Loucy (cell line): ENCODE data around the gene TLE3.
A peak's percentile ranks its signal among the peaks of the same experiment; 100 is the strongest.

ENCODE experiments used
- CTCF ChIP-seq: fragments of 200-600 bp; sonication (generic); conservative IDR thresholded peaks from 2 replicates; pipeline ENCODE4 v1.5.1; 2014; ENCODE audit warnings: mild to moderate bottlenecking, antibody characterized with exemption, low read length
- EZH2phosphoT487 ChIP-seq: fragments of 200-600 bp; IDR thresholded peaks from 2 replicates; pipeline ENCODE4 v1.6.1; 2018; ENCODE audit warnings: antibody characterized with exemption, mild to moderate bottlenecking, moderate library complexity, borderline replicate concordance

- TF ChIP-seq CTCF (peak; percentile 37), EZH2phosphoT487 (no peak)
These were observed at the start of gene TLE3 for GRCh38 chr15:70097321-70098152.
